A673 (cell line): ENCODE measurements around the gene HUS1. TPM values are rescaled to one million over a fixed set of nuclear protein-coding genes. Genes with fewer than 3 reads are reported as not detected.

Experiments used
- BruUV-seq: library from RNA; stranded (reverse); fragments of 400-500 nt; replicated peaks from 2 replicates; lab custom pipeline; 2021; lab: Mats Ljungman, UMichigan
- CTCF ChIA-PET: fragments of 300-600 bp; sonication (Branson Sonifier 250); formaldehyde crosslinking; loops from one replicate; lab custom pipeline; 2022; ENCODE audit warnings: antibody characterized with exemption; lab: Charles Lee
- POLR2A ChIA-PET: fragments of 300-600 bp; sonication (Branson Sonifier 250); formaldehyde crosslinking; loops from one replicate; lab custom pipeline; 2022; ENCODE audit warnings: antibody characterized with exemption; ENCODE audit not compliant: low non-redundant PET; lab: Charles Lee
- DNase-seq: peaks from one replicate; pipeline ENCODE4 v3.0.0-alpha.2; 2015; ENCODE audit warnings: low spot score
- H3K27ac ChIP-seq: fragments of 200-600 bp; sonication (generic); 2 replicates; pipeline ENCODE4 v1.5.1; 2016; ENCODE audit warnings: mixed run types, low read depth, mild to moderate bottlenecking, mixed read lengths, antibody characterized with exemption, low read length; ENCODE audit not compliant: poor library complexity, severe bottlenecking
- H3K27me3 ChIP-seq: fragments of 200-600 bp; sonication (generic); replicated peaks from 2 replicates; pipeline ENCODE4 v1.6.1; 2017; ENCODE audit warnings: mixed run types, low read depth, mild to moderate bottlenecking, mixed read lengths, antibody characterized with exemption, low read length; ENCODE audit not compliant: insufficient read depth, poor library complexity
- H3K36me3 ChIP-seq: fragments of 200-600 bp; sonication (generic); 2 replicates; pipeline ENCODE4 v1.6.1; 2016; ENCODE audit warnings: mixed run types, mild to moderate bottlenecking, mixed read lengths, antibody characterized with exemption, low read length; ENCODE audit not compliant: insufficient read depth, poor library complexity, severe bottlenecking
- H3K4me1 ChIP-seq: fragments of 200-600 bp; sonication (generic); 2 replicates; pipeline ENCODE4 v1.6.1; 2017; ENCODE audit warnings: mixed run types, mild to moderate bottlenecking, mixed read lengths, antibody characterized with exemption, low read length; ENCODE audit not compliant: insufficient read depth, poor library complexity, severe bottlenecking
- H3K4me3 ChIP-seq: fragments of 200-600 bp; sonication (generic); 2 replicates; pipeline ENCODE4 v1.5.1; 2016; ENCODE audit warnings: low read depth, mixed run types, mild to moderate bottlenecking, mixed read lengths, low read length; ENCODE audit not compliant: poor library complexity, severe bottlenecking
- H3K9me3 ChIP-seq: fragments of 200-600 bp; sonication (generic); 2 replicates; pipeline ENCODE4 v1.6.1; 2016; ENCODE audit warnings: mixed run types, low read depth, mild to moderate bottlenecking, mixed read lengths, antibody characterized with exemption, low read length; ENCODE audit not compliant: poor library complexity, severe bottlenecking
- EZH2 ChIP-seq: fragments of 200-600 bp; sonication (generic); IDR thresholded peaks from 2 replicates; pipeline ENCODE4 v1.6.1; 2017; ENCODE audit warnings: borderline replicate concordance, low read depth, mild to moderate bottlenecking, mixed read lengths, antibody characterized with exemption, low read length; ENCODE audit not compliant: poor library complexity, severe bottlenecking
- intact Hi-C: fragments of 100-400 bp; cut with micrococcal nuclease; formaldehyde crosslinking; loops from one replicate; pipeline ENCODE4 v1.10.0; 2022; ENCODE audit not compliant: unreplicated experiment
- total RNA-seq: library from RNA; stranded (reverse); gene quantifications from 2 replicates; pipeline ENCODE4 v1.2.3, GENCODE V29; 2021
- TF ChIP-seq, protein P1 (sequence below): fragments of 300-800, 200-600 bp; sonication (generic); conservative IDR thresholded peaks from 2 replicates; pipeline ENCODE4 v1.5.1; 2017; ENCODE audit warnings: low read depth, mild to moderate bottlenecking, antibody characterized with exemption, low read length, moderate library complexity, mixed read lengths

The HUS1 gene
- total RNA-seq, 1 experiment from 2014 or later = 53.3 TPM

DNA sequence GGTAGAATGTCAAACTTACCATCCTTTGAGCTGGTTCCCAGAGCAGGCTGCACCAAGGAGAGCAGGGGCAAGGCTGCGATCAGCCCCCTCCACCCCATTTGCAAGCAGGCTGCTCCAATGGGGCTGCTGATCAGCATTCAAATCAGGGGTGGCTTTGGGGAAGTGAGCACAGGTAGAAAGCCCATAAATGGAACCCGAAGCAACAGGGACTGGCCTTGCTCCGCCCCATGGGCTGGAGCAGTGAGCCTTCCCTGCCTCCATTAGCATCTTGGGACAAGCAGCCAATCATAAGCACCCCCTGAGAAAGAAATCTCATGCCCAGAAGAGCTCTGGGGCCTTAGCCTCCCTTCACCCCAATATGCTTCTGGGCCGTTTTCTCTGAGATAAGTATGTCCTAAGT, 27.2 kb downstream of the HUS1 start:
- H3K4me1 ChIP-seq = no peaks in the 10 kb centered on the region
- H3K4me3 ChIP-seq = no peak overlapping the region
- no TSS peak for BruUV-seq
- no peak overlapping the region for H3K27ac ChIP-seq
- CTCF ChIA-PET = no interaction called here
- TF ChIP-seq, protein P1, sequence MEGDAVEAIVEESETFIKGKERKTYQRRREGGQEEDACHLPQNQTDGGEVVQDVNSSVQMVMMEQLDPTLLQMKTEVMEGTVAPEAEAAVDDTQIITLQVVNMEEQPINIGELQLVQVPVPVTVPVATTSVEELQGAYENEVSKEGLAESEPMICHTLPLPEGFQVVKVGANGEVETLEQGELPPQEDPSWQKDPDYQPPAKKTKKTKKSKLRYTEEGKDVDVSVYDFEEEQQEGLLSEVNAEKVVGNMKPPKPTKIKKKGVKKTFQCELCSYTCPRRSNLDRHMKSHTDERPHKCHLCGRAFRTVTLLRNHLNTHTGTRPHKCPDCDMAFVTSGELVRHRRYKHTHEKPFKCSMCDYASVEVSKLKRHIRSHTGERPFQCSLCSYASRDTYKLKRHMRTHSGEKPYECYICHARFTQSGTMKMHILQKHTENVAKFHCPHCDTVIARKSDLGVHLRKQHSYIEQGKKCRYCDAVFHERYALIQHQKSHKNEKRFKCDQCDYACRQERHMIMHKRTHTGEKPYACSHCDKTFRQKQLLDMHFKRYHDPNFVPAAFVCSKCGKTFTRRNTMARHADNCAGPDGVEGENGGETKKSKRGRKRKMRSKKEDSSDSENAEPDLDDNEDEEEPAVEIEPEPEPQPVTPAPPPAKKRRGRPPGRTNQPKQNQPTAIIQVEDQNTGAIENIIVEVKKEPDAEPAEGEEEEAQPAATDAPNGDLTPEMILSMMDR = no peak
- TF ChIP-seq EZH2 = no peak
- POLR2A ChIA-PET = no interaction called here
- no peak for DNase-seq
- no peaks in the 10 kb centered on the region for H3K9me3 ChIP-seq
- peaks cover 6% of the 10 kb centered on the region for H3K36me3 ChIP-seq
- no peaks in the 10 kb centered on the region for H3K27me3 ChIP-seq
- intact Hi-C loops = no loop called here

DNA sequence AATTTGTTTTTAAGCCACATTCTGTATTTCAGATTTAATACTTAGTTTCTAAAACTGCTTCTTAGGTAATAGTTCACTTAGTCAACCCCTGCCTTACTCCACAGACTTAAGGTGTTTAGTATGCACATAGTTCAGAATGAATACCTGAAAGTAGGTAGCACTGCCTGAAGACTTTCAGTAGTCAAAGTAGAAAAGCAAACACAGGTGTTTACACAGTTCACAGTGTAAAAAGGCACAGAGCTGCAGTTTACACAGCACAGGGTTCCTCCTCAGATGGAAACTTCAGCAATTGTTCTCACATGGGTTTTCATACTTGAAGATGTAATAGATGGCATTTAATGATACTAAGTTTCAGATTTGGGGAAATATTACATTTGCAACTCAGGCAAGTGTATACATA, 28.0 kb downstream of the HUS1 start:
- no peak overlapping the region for H3K4me3 ChIP-seq
- no peak for DNase-seq
- no TSS peak for BruUV-seq
- intact Hi-C loops = no loop called here
- CTCF ChIA-PET = no interaction called here
- POLR2A ChIA-PET = no interaction called here
- H3K27ac ChIP-seq = no peak overlapping the region
- H3K36me3 ChIP-seq = no peaks in the 10 kb centered on the region
- no peaks in the 10 kb centered on the region for H3K4me1 ChIP-seq
- no peaks in the 10 kb centered on the region for H3K27me3 ChIP-seq
- TF ChIP-seq EZH2 = no peak
- TF ChIP-seq, protein P1 = no peak
- H3K9me3 ChIP-seq = no peaks in the 10 kb centered on the region

DNA sequence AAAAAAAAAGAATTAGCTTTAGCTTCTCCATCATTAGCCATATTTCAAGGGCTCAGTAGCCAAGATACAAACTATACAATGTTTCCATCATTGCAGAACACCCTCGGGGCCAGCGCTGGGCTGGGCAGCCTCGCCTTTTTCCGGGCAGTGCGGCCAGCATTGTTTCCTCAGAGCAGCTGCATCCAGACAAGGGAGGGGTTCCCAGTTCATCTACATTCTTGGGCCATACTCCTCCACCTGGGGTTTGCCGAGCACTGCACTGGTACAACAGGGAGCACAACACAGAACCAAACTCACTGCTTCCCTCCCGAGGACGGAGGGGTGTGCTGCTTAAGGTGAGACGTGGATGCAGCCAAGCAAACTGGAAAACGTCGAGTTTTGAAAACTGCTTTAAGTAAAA, 28.7 kb downstream of the HUS1 start:
- Histone ChIP-seq H3K4me1 (no peaks in the 10 kb centered on the region), H3K9me3 (no peaks in the 10 kb centered on the region), H3K4me3 (no peak overlapping the region), H3K36me3 (no peaks in the 10 kb centered on the region), H3K27ac (no peak overlapping the region), H3K27me3 (no peaks in the 10 kb centered on the region)
- TF ChIP-seq EZH2 = no peak
- TF ChIP-seq, protein P1 = no peak
- ChIA-PET POLR2A (no interaction called here), CTCF (no interaction called here)
- DNase-seq = no peak
- no TSS peak for BruUV-seq
- intact Hi-C loops = no loop called here
